Measurements from ENCODE around the gene IGSF6.
"Not testable (repeated sequence)": the region's sequence is repeated elsewhere in the genome, so short reads cannot be mapped to it uniquely, and the experiment has no call there.

IGSF6 gene

DNA sequence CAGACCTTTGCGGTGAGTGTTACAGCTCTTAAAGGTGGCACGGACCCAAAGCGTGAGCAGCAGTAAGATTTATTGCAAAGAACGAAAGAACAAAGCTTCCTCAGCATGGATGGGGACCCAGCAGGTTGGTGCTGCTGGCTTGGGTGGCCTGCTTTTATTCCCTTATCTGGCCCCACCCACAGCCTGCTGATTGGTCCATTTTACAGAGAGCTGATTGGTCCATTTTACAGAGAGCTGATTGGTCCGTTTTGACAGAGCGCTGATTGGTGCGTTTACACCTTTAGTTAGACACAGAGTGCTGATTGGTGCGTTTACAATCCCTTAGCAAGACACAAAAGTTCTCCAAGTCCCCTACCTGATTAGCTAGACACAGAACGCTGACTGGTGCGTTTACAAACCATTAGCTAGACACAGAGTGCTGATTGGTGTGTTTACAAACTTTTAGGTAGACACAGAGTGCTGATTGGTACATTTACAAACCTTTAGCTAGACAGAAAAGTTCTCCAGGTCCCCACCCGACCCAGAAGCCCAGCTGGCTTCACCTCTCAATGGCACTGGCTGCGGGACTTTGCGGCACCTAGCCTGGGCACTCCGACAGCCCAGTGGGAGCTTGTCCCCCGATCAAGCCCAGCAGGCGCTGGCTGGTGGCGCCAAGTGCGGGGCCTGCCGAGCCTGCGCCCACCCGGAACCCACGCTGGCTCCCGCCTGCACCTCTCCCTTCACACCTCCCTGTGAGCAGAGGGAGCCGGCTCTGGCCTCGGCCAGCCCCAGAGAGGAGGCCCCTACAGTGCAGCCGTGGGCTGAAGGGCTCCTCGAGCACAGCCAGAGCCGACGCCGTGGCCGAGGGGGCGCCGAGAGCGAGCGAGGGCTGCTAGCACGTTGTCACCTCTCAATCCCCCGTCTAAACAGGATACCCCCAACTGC lies 22.5 kb downstream of the IGSF6 start:
- DNase-seq (ENCODE audit: low read depth), result not testable (repeated sequence)

DNA sequence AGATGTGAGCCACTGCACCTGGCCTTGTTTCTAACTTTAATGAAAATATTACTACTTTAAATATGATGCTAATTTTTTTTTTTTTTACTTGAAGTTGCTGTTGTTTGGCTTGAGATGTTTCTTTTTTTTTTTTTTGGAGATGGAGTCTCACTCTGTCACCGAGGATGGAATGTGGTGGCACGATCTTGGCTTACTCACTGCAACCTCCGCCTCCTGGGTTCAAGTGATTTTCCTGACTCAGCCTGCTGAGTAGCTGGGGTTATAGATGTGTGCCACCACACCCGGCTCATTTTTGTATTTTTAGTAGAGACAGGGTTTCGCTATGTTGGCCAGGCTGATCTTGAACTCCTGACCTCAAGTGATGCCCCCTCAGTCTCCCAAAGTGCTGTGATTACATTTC lies 23.6 kb downstream of the IGSF6 start:
- DNase-seq (ENCODE audit: low read depth), result no peak

DNA sequence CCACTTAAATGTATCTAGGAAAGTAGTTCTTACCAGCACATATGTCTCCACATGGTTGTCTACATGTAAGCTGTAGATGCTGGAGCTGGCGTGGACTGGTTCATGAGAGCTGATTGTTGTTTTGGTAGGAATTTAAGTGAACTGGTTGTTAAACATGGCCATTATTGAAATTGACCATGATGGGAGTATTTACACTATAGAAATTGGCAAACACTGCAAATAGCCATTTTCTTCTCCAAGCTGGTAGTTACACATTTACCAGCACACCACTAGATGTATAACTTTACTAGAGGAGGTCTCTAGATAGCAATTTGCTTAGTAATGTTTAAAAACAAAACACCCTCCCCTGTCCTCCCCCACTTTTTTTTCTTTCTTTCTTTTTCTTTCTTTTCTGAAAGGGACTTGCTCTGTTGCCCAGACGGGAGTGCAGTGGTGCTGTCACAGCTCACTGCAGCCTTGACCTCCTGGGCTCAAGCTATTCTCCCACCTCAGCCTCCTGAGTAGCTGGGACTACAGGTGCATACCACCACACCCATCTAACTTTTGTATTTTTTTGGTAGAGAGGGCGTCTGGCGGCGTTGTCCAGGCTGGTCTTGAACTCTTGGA lies 24.2 kb downstream of the IGSF6 start:
- no peak for DNase-seq (ENCODE audit: low read depth)

DNA sequence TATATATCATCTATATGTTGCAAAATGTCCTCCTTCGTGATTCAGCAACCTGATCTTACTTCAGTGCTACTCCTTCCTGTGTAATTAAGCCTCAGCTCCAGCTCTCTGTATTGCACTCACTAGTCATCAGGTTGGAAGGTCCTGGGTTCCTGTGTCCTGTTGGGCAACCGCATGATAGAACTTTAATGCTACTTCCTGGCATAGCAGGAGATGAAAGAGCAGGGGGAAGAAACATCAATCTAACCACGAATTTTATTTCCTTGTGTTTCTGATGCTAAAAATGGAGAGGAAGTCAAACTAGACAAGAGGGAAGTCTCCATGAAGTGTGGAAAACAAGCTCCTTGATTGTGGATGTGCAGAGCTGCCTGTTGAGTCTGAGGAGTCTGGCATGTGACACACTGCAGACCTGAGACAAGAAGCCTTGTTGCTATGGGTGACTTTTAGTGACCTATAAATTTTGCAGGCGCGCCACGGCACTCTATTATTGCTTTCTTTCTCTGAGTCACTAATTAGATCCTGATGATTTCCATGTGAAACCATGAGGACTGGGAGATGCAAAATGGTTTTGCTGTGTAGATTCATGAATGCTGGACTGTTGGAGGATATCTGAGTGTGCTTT lies 25.6 kb downstream of the IGSF6 start:
- DNase-seq (ENCODE audit: low read depth), result no peak

DNA sequence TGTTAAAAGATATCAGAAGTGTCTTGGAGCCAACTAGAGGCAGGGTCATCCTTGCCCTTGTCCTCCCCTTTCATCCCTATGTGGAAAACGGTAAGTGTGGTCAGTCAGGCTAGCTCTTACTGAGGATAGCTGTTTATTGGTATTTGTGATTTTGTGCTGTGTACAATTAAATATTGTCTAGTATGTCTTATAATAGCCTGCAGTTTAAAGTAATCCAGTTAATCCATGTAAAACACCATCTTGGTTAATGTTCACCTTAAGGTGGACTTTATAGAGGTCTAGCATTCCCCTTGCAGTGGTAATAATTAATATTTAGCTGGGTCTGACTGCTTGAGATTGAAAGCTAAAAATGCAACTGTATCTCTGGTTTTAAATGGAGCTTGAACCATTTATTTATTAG lies 27.4 kb downstream of the IGSF6 start:
- no peak for DNase-seq (ENCODE audit: low read depth)

DNA sequence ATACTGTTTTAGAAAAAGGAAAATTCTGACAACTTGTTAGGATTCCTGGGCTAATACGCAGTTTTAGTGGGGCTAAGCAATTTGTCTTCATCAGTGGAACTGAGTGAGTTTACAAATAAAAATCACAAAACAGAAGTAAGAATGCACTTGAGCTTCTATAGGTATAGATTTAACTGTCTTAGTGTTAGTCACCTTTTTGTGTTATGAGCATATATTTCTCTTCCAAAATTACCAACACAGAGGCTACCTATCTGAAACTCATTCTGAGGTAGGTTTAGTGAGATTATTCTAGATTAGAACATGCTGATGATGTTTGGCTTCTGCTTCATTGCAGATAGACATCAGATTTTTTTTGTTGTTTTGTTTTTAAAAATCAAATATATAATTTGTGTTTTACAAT lies 29.9 kb downstream of the IGSF6 start:
- no peak for DNase-seq (ENCODE audit: low read depth)

DNA sequence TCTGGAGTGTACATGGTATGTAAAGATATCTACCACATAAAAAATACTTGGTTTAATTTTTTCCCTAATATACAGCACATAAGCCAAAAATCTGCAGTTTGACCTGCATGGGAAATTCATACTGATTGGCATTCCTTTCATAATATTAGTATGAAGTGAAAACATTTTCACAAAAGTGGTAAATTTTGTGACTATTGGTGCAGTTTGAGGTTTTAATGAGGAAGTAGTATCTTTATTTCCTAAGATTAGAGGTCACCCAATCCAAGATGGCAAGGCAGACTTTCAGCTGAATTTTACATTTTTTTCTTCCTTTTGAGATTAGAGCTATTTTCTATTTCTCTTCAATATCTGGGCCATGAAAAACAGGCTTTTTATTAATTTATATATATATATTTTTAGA lies 31.8 kb downstream of the IGSF6 start:
- no peak for DNase-seq (ENCODE audit: low read depth)

DNA sequence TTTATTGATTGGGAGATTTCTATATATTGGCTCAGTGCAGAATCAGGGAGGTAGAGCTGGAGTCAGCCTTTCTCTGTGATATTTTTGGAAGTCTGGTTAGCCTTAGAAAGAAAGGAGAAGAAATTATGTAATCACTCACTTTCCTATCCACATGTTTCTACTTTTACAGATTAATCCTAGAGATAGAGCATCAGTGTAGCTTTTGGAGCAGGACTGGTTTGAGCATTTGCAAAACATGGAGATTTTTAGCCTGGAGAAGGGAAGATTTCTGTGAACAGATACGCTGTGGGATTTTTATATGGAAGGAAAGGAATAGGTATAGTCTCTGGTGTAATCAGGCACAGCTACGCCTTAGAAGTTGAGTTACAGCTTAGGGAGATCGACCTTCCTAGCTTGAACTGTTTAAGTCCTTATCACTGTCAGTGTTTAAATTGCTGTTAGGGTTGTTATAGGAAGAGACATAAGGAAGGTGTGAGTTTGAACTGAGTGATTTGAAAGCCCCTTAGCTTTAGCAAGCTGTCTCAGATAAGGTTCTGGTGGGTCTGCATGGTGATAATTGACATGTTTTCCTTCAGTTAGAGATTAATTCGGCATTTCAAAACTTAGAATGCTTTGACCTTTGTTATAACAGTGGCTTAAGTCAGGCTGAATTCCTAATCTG lies 32.5 kb downstream of the IGSF6 start:
- no peak for DNase-seq (ENCODE audit: low read depth)

DNA sequence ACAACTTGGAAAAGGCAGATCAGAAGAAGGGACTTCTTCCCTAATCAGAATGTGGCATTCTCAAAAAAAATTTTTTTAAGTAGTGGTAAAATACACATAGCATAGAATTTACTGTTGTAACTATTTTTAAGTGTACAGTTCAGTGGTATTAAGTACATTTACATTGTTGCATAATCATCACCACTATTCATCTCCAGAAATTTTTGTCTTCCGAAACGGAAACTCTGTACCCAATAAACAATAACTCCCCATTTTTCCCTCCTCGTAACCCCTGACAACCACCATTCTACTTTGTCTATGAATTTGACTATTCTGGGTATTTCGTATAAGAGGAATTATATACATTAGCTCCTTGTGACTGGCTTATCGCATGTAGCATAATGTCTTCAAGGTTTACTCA lies 34.1 kb downstream of the IGSF6 start:
- DNase-seq (ENCODE audit: low read depth), result no peak

DNA sequence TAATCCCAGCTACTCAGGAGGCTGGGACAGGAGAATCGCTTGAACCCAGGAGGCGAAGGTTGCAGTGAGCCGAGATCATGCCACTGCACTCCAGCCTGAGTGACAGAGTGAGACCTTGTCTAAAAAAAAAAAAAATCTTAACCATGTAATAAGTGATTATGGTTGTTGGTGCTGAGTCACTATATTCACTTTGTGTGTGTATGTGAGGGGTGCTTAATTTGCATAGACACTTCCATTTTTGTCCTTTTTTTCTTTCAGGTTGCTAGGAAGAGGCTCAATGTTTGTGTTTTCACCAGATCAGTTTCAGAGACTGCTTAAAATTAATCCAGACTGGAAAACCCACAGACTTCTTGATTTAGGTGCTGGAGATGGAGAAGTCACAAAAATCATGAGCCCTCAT lies 34.8 kb downstream of the IGSF6 start:
- no peak for DNase-seq (ENCODE audit: low read depth)

DNA sequence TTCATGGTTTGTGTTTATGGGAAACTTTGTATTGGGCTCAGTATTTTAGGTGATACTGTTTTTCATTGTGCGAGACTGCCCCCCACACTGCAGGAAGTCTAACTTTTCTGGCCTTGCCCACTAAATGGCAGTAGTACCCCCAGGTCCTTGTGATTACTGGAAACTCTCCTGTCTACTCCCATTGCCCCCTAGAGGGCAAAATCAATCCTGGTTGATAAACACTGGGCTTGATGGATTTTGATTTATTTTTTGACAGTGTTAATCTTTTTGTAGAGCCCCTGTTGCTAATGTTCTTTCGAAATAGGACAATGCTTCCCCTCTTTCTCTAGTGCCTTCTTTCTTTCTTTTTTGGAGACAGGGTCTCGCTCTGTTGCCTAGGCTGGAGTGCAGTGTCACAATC lies 37.5 kb downstream of the IGSF6 start:
- DNase-seq (ENCODE audit: low read depth), result no peak

DNA sequence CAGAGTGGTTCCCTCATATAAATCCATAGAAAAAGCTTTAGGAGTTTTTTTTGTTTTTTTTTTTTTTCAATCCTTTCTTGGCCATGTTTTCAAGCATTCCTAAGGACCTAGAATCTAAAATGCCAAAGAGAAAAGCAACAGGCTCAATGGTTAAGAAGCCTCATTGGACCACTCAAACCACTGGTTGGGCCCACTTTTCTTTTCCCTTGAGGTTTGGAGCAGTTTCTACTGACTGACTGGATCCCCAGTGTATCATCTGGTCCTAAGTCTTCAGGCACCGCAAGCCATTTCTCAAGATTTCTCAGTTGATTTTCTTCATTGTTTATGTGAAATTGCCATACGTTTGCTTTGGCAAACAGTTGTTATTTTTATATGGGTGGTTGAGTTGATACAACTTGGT lies 38.6 kb downstream of the IGSF6 start:
- no peak for DNase-seq (ENCODE audit: low read depth)

DNA sequence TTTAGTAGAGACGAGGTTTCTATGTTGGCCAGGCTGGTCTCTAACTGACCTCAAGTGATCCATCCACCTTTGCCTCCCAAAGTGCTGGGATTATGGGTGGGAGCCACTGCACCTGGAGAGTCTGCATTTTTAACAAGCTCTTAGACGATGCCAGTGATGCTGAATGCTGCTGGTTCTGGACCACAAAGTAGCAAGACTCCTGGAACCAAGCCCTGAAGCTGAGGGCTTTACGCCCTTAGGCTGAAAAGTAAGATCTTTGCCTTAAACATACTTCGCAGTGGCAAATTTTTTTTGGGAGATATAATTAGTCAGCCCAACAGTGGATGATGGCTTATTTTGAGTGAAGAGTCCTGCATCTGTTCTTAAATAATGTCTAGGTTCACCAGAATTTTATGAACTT lies 39.0 kb downstream of the IGSF6 start:
- no peak for DNase-seq (ENCODE audit: low read depth)

DNA sequence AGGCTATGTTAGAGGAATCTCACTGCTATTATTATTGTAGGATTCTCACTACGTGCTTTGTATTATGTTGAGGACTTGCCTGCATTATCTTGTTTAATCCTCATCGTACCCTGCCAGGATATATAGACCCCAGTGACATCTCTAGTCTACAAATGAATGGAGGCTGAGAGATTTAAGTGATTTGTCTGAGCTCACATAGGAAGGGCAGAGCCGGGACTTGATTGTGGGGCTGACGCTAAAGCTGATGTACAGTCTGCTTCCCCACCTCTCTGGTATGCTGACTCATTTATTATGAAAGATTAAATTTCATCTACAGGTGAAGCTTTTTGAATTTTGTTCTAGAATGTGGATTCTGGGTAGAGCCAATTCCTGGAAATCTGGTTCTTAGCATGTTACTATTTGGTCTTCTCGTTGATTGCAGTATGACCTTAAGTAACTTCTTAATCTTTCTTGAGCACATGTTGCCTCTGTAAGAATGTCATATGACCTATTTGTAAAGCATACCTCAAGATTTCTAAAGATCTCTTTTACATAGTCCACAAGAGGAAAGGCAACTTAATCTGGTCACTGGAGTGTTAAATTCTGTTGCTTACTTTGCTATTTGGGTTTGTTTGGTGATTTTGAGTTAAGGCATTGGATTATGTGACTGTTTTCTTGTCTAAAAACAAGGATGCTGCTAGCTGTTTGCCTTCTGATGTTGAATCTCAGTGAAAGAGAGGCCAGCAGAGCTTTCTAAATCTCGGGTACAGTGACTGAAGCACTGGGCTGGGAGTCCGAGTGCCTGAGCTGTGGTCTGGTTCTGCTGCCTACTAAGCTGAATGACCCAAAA lies 40.6 kb downstream of the IGSF6 start:
- no peak for DNase-seq (ENCODE audit: low read depth)

DNA sequence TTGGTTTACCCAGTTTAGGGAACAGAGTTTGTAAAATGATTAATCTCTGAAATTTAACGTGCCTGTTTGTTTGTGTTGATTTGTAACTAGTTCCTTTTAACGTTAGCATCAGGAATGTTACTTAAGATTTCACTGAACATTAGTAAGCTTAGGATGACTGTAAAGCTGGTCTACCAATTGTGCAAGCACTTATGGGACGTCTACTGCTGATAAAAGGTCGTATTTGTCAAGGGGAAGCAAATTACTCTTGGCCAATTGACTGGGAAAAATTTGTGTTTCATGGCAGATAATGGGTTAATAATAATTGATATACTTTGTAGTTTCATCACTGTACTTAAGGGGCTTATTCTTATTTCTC lies 41.2 kb downstream of the IGSF6 start:
- DNase-seq (ENCODE audit: low read depth), result no peak

DNA sequence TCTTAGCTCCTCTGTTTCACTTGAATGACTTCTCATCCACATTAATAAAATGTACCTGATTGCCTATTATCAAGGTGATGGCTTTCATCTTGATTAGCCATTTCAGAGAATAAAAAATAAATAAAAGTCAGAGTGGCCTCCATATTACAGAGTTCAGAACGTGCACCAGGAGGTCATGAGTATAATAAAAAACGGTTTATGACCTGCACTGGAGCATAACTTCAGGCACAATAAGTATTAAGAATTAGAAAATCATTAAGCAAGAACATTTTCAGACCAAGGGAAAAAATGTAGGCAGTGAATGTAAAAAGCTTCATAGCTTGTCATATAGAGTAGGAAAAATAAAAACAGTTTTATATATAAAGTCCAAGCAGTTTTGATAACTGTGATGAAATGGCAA lies 41.6 kb downstream of the IGSF6 start:
- no peak for DNase-seq (ENCODE audit: low read depth)

DNA sequence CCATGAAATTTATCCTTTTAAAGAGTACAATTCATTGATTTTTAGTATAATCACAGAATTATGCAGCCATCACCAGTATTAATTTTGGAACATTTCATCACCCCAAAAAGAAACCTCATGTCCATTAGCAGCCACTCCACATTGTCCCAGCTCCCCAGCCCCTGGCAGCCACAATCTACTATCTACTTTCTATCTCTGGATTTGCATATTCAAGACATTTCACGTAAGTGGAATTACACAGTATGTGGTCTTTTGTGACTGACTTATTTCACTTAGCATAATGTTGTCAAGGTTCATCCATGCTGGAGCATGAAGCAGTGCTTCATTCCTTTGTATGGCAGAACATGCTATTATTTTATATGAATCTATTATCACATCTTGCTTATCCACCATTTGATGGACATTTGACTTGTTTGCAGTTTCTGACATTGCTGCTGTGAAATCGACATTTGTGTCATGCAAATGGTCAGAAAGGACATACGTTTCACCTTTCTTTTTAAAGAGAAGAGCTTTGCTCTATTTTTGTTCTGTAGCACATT lies 42.3 kb downstream of the IGSF6 start:
- DNase-seq (ENCODE audit: low read depth), result no peak

DNA sequence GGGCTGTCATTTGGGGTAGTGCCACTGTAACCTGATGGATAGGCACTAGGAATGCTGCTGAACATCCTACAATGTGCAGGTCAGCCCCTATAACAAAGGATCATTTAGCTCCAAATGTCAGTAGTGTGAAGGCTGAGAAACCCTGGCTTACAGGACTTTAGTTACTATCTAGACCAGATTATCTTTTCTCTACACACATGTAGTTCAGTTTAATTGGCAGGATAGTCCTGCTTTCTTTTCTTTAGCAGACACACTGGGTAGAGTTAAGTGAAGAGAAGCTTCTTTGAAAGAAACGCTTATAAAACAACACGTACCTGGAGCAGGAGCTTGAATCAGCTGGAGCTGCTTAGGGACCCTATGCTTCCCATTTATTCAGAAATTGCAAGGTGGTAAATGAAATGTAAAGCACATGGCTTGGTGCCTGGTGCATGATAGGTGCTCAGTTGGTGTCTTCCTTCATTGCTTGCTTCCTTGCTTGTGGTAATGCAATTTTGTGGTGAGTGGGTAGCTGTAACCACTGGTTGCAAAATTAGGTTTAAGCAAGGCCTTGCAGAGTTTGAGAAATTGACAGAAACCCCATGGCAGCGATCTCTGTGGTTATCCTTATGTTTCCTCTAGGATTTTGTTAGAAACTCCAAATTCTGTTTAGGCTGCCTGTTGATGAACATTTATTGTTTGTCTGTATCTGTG lies 43.6 kb downstream of the IGSF6 start:
- DNase-seq (ENCODE audit: low read depth), result no peak

DNA sequence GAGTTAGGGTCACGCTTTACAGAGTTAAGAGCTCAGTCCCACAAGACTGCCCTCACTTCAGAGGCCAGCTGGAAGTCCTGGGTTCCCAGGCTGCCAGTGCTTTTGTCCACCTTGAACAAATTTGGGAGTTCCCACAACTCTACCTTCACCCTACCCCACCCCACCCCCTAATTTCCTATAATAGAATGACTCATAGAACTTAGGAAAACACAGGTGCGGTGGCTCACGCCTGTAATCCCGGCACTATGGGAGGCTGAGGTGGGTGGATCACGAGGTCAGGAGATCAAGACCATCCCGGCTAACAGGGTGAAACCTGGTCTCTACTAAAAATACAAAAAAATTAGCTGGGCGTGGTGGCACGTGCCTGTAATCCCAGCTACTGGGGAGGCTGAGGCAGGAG lies 46.6 kb downstream of the IGSF6 start:
- DNase-seq (ENCODE audit: low read depth), result not testable (repeated sequence)

DNA sequence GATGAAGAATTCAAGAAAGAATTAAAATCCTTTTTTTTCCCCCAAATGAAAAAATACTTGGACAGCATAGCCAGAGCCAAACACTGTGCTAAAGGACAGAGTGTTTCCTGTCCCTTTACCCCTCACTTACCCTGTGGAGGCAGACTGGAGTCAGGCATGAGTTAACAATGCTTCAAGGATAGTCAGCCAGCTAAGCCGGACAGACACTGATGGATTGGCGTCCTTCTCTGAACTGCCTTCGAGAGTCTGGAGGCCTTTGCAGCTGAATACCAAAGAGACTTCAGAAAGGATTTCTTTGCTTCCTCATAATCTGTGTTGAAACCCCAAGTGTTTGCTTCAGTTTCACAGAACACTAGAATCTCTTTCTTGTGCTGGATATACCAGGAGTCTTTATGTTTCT lies 48.5 kb downstream of the IGSF6 start:
- DNase-seq (ENCODE audit: low read depth), result no peak

DNA sequence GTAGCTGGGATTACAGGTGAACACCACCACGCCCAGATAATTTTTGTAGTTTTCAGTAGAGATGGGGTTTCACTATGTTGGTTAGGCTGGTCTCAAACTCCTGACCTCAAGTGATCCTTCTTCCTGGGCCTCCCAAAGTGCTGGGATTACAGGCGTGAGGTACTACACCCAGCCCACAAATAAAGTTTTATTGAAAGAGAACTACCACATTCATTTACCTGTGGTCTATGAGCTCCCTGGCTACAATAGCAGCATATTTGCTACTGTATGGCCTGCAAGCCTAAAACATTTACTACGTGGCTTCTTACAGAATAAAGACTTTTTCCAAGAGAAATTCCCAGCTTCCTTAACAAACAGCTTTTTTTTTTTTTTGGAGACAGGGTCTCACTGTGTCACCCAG lies 49.6 kb downstream of the IGSF6 start:
- no peak for DNase-seq (ENCODE audit: low read depth)

Measured in activated T-cell treated with anti-CD3 and anti-CD28 coated beads for 1 hour (primary cell).